Measurements from ENCODE around the gene MBTPS1.

Gene MBTPS1

GRCh38 chr16:84069540-84069939, 47.2 kb downstream of the MBTPS1 start:
- POLR2A ChIA-PET: no interaction called here
- TF ChIP-seq ZNF384 (IDR thresholded peaks at IDR 0.05) (no peak), BHLHE40 (IDR thresholded peaks at IDR 0.05; ENCODE audit: borderline replicate concordance) (no peak), PKNOX1 (IDR thresholded peaks at IDR 0.05) (no peak), HDGF (IDR thresholded peaks at IDR 0.05; ENCODE audit: borderline replicate concordance) (no peak), FOXM1 (IDR thresholded peaks at IDR 0.05; ENCODE audit: borderline replicate concordance) (no peak), SP1 (IDR thresholded peaks at IDR 0.05) (no peak), NFRKB (IDR thresholded peaks at IDR 0.05) (no peak), CTBP1 (IDR thresholded peaks at IDR 0.05; ENCODE audit: borderline replicate concordance) (no peak), FOXK2 (IDR thresholded peaks at IDR 0.05) (no peak), LEF1 (IDR thresholded peaks at IDR 0.05; ENCODE audit: borderline replicate concordance) (no peak), ELF4 (IDR thresholded peaks at IDR 0.05) (no peak)
- DNase-seq (ENCODE audit: extremely low spot score): no peak
- CTCF ChIA-PET: interaction anchor here (1.0 to 1.5 kb wide), 3 partner anchors 47 to 142 kb away, joined by 3 to 4 read pairs (median 3); partner anchors contain the start of gene MBTPS1

- DNase-seq (ENCODE audit: extremely low spot score): no peak
- ChIA-PET POLR2A (no interaction called here), CTCF (interaction anchor here (0.7 to 1.5 kb wide), 2 partner anchors 98 to 115 kb away, joined by 3 read pairs; no protein-coding TSS in a partner anchor)
- TF ChIP-seq ARNT (IDR thresholded peaks at IDR 0.05): no peak
- TF ChIP-seq BHLHE40 (IDR thresholded peaks at IDR 0.05; ENCODE audit: borderline replicate concordance): no peak
- no peak for TF ChIP-seq CTBP1 (IDR thresholded peaks at IDR 0.05; ENCODE audit: borderline replicate concordance)
Measured at GRCh38 chr16:84068783-84069462, 47.8 kb downstream of the MBTPS1 start.

- ChIA-PET POLR2A (no interaction called here), CTCF (interaction anchor here (0.7 kb wide), 1 partner anchor 97 kb away, joined by 3 read pairs; no protein-coding TSS in a partner anchor)
- TF ChIP-seq ARNT (IDR thresholded peaks at IDR 0.05) (no peak), BHLHE40 (IDR thresholded peaks at IDR 0.05; ENCODE audit: borderline replicate concordance) (no peak)
- no peak for DNase-seq (ENCODE audit: extremely low spot score)
Measured at GRCh38 chr16:84068041-84068440, 48.7 kb downstream of the MBTPS1 start.

- ChIA-PET CTCF (no interaction called here), POLR2A (no interaction called here)
- no peak for TF ChIP-seq SUZ12 (IDR thresholded peaks at IDR 0.05)
- TF ChIP-seq FOXK2 (IDR thresholded peaks at IDR 0.05): no peak
- no peak for DNase-seq (ENCODE audit: extremely low spot score)
Measured at GRCh38 chr16:84067640-84068039, 49.1 kb downstream of the MBTPS1 start.

- CTCF ChIA-PET: interaction anchor here (0.5 to 4.5 kb wide), 17 partner anchors 12 to 411 kb away, joined by 3 to 34 read pairs (median 3); partner anchors contain the start of genes OSGIN1 and TAF1C
- peak; percentile 56 for DNase-seq (ENCODE audit: extremely low spot score)
- POLR2A ChIA-PET: no interaction called here
- no peak for TF ChIP-seq PKNOX1 (IDR thresholded peaks at IDR 0.05)
- TF ChIP-seq FOXM1 (IDR thresholded peaks at IDR 0.05; ENCODE audit: borderline replicate concordance): no peak
- TF ChIP-seq L3MBTL2 (conservative IDR thresholded peaks at IDR 0.05): no peak
- TF ChIP-seq HDGF (IDR thresholded peaks at IDR 0.05; ENCODE audit: borderline replicate concordance): no peak
- TF ChIP-seq FOXA1 (IDR thresholded peaks at IDR 0.05): no peak
- TF ChIP-seq SUZ12 (IDR thresholded peaks at IDR 0.05): no peak
- no peak for TF ChIP-seq ARNT (IDR thresholded peaks at IDR 0.05)
- no peak for TF ChIP-seq FOXK2 (IDR thresholded peaks at IDR 0.05)
- no peak for TF ChIP-seq SP1 (IDR thresholded peaks at IDR 0.05)
- TF ChIP-seq TARDBP (IDR thresholded peaks at IDR 0.05): no peak
- TF ChIP-seq BHLHE40 (IDR thresholded peaks at IDR 0.05; ENCODE audit: borderline replicate concordance): no peak
- TF ChIP-seq ZNF384 (IDR thresholded peaks at IDR 0.05): no peak
- no peak for TF ChIP-seq NFRKB (IDR thresholded peaks at IDR 0.05)
- TF ChIP-seq ELF4 (IDR thresholded peaks at IDR 0.05): no peak
- no peak for TF ChIP-seq CTBP1 (IDR thresholded peaks at IDR 0.05; ENCODE audit: borderline replicate concordance)
- no peak for TF ChIP-seq LEF1 (IDR thresholded peaks at IDR 0.05; ENCODE audit: borderline replicate concordance)
Measured at GRCh38 chr16:84065536-84066132, 51.1 kb downstream of the MBTPS1 start.

- DNase-seq (ENCODE audit: extremely low spot score): no peak
- no peak for TF ChIP-seq TARDBP (IDR thresholded peaks at IDR 0.05)
- TF ChIP-seq SP1 (IDR thresholded peaks at IDR 0.05): no peak
- no peak for TF ChIP-seq ELF4 (IDR thresholded peaks at IDR 0.05)
- no peak for TF ChIP-seq CTBP1 (IDR thresholded peaks at IDR 0.05; ENCODE audit: borderline replicate concordance)
- no peak for TF ChIP-seq HDGF (IDR thresholded peaks at IDR 0.05; ENCODE audit: borderline replicate concordance)
- no peak for TF ChIP-seq FOXM1 (IDR thresholded peaks at IDR 0.05; ENCODE audit: borderline replicate concordance)
- no peak for TF ChIP-seq NFRKB (IDR thresholded peaks at IDR 0.05)
- TF ChIP-seq LEF1 (IDR thresholded peaks at IDR 0.05; ENCODE audit: borderline replicate concordance): no peak
- no peak for TF ChIP-seq ARNT (IDR thresholded peaks at IDR 0.05)
- TF ChIP-seq FOXK2 (IDR thresholded peaks at IDR 0.05): no peak
- no peak for TF ChIP-seq BHLHE40 (IDR thresholded peaks at IDR 0.05; ENCODE audit: borderline replicate concordance)
- no peak for TF ChIP-seq L3MBTL2 (conservative IDR thresholded peaks at IDR 0.05)
- TF ChIP-seq ZNF384 (IDR thresholded peaks at IDR 0.05): no peak
- TF ChIP-seq SUZ12 (IDR thresholded peaks at IDR 0.05): no peak
- TF ChIP-seq FOXA1 (IDR thresholded peaks at IDR 0.05): no peak
- ChIA-PET POLR2A (no interaction called here), CTCF (interaction anchor here (1.9 to 4.5 kb wide), 2 partner anchors 107 to 110 kb away, joined by 6 to 34 read pairs; no protein-coding TSS in a partner anchor)
Measured at GRCh38 chr16:84063980-84064379, 52.8 kb downstream of the MBTPS1 start.

Measured in HEK293T (cell line).